GM21619 (cell line): ENCODE results near the gene CHST7.

Experiments
- ATAC-seq: cut with Tn5 transposase; IDR thresholded peaks from one replicate; pipeline ENCODE4 v1.9.1; 2021; ENCODE audit not compliant: unreplicated experiment

Gene CHST7

DNA sequence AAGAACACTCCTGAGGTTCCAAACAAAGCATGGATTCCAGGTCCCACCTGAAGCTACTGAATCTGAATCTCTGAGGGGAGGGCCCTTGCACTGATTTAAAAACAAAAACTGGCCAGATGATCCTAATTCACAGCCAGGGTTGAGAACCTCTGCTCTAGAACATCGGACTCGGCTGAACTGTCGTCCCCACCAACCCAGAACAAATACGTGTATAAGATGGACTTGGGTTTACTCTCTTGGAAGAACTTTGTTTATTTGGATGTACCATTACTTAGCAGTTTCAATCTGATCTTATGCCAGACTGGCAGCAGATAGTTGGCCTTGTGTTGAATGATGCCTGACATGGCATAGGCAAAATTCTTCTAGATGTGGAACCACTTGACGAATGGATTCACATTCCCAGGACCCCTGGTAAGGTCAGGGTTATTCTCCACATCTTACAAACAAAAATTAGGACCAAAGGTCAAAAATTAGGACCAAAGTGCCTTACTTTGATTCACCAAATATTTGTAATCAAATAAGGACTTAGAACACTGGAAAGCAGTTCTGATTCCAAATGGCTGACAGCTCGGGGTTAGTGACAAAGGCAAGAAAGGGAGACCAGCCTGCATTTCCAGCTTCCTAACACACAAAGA is 29.0 kb downstream of the CHST7 start:
- ATAC-seq: no peak

DNA sequence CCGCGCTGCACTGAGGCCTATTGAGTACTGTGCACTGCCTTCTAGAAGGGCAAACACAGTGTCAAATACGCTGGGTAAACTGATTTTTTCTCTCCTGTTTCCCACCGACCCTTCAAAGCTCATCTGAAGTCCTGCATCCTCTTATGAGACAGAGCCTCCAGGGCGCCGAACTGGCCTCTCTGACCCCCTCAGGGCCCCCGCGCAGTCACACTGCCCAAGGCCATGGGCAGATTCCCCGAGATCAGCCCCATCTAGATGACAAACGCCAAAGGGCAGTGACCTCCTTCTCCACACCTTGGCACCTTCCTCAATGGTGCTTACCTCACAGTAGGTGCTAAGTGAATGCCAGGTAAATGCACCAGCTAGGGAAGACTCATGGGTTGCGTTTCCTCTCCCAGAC is 34.4 kb downstream of the CHST7 start:
- no peak for ATAC-seq

DNA sequence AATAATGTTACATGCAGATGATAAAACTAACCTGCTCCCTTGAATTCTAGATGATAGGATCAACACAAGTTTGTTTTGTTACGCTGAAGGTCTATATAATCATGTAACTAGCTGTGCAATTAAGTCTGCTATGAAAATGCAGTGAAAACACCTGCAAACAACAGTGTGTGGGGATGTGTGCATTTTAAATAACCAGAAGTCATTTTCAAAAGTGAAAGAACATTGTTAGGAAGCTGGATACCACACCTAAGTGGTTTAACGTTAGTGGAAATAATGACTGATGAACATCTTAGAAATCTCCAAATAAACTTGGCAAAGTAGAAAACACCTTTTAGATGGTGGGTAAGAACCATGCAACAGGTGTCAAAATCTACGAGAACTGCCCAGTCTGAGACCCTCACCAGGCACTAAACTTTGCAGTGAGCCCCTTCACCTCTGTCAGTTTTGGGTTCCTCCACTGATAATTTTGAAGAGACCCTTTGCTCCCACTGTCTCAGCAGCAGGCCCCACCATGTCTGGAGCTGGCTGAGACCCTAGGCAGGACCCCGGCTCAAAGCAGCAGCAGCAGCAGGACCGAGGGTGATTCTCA is 36.6 kb downstream of the CHST7 start:
- ATAC-seq: no peak

DNA sequence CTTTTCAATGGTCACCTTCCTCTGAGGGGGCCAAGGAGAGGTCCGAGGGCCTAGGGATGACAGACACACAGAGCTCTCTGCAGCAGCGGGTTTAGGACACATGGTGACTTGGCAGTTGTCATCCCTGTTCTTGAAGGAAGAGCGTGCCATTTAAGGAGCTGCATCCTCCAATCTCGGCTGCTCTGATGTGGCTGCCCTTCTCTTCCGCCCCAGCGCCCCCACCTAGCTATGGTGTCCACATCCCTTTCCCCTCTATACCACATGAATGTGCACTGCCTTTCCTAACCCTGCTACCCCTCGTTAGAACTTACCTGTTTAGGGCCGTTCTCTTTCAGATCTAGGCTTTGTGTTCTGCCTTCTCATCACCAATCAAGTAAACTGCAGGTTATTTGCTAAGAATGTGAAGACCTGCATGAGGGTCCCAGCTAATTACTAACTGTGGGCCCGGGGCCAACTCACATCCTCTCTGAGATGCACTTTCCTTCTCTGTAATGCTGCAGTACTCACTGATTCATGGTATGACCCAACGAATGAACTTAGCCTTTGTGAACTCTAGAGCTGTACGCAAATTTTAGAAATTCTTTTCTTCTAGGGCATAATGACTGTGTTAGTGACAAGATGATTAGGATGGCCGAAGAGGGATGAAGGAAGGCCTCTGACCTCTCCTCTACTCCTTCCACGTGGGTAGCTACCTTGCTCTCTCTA is 38.2 kb downstream of the CHST7 start:
- ATAC-seq: no peak

DNA sequence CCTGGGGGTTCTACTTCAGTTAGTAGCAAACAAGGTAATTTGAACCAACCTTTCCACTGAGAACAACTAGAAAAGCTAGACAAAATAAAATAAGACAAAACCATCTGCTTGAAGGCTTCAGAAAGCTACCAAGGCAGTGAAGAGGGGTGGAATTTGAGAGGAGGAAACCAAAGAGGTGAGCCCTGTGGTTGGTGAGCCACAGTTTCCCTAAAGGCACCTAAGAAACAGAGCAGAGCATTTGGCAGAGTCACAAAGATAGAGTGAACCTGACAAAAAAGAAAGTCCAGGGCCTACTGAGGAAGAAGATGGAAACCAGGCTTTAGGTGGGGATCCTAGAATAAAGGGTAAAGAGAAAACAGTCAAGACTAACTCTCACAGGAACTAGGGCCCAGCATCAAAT is 44.3 kb downstream of the CHST7 start:
- ATAC-seq: no peak

DNA sequence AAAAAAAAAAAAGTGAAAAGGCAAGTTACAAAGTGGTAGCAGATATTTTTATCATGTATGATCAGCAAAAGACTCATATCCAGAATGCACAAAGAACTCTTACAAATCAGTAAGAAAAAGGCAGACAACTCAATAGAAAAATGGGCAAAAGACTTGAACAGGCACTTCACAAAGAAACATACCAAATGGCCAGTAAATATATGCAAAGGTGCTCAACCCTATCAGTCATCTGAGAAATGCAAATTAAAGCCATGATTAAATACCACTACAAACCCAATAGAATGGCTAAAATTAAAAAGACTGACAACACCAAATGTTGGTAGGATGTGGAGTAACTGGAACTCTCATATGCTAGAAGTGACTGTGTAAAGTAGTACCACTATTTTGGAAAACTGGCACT is 45.4 kb downstream of the CHST7 start:
- no peak for ATAC-seq

DNA sequence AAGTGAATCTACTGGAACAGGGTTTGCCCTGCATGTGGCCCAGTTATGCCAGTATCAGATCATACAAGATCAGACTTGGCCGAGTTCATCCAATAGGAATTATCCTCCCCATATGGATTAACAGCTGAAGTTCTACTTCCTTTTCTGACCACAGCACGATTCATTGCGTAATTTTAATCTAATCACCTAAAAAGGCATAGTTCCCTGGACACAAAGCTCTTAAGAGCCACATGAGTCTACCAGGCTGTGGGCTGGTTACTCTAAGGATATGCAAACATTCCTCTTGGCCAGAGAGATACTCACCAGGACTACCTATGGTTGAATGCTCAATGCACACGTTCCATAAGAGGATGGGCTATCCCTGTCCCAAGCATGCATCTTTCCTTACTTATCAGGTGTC is 46.9 kb downstream of the CHST7 start:
- no peak for ATAC-seq

DNA sequence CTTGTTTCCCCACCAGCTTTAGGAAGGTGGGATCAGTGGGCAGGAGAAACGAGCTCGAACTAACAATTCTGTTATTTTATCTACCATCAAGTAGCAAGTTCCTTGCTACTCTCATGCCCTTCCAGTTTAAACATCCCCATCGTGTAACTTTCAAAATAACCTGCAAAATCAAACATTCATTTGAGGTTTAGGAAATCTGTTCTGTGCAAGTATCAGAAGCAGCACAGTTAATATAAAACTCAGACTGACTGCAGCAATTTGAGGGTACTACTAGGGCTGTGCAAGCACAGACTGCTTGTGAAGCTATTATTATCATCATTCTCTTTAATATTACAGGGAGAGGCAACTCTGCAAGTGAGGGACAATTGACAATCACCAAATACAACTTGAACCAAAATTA is 48.0 kb downstream of the CHST7 start:
- no peak for ATAC-seq

DNA sequence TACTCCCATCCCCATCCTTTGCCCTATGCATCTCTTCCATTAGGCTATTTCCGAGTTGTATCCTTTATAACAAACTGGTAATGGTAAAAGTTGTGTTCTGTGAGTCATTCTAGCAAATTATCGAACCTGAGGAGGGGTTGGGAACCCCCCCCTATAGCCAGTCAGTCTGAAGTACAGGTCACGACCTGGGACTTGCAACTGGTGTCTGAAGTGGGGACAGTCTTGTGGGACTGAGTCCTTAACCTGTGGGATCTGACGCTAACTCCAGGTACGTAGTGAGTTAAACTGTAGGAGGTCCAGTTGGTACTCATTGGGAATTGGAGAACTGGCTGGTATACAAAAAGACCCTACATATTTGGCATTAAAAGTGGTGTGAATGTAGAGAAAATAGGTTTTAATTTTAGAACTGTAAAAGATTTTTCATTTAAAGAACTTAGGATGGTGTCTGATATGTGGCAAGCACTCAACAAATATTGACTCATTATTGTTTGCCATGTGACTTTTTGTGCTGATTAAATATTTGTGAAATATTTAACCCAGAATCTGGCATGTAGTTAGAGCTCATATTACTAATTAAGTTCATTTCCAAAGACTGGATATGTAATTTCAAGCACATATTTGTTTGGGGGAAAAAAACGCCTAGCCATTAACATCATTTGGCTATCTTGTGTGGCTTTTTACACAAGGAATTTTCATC is 50.7 kb downstream of the CHST7 start:
- no peak for ATAC-seq

DNA sequence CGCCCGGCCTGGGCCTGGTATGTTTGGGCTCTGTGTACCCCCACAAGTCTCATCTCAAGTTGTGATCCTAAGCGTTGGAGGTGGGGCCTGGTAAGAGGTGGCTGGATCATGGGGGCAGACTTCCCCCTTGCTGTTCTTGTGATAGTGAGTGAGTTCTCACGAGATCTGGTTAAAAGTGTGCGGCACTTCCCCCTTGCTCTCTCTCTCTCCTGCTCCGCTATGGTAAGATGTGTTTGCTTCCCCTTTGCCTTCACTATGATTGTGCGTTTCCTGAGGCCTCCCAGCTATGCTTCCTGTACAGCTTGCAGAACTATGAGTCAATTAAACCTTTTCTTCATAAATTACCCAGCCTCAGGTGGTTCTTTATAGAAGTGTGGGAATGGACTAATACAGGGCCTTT is 53.0 kb downstream of the CHST7 start:
- ATAC-seq: no peak

DNA sequence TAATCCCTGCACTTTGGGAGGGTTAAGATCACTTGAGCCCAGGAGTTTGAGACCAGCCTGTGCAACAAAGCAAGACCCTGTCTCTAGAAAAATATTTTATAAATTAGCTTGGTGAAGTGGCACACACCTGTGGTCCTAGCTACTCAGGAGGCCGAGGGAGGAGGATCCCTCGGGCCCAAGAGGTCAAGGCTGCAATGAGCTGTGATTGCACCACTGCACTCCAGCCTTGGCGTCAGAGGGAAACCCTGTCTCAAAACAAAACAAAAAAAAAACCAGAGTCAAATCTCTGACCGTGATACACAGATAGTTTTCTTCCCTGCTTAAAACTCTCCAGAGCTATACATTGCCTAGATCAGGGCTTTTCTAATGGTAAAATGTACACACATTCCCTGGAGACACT is 53.5 kb downstream of the CHST7 start:
- ATAC-seq: no peak

DNA sequence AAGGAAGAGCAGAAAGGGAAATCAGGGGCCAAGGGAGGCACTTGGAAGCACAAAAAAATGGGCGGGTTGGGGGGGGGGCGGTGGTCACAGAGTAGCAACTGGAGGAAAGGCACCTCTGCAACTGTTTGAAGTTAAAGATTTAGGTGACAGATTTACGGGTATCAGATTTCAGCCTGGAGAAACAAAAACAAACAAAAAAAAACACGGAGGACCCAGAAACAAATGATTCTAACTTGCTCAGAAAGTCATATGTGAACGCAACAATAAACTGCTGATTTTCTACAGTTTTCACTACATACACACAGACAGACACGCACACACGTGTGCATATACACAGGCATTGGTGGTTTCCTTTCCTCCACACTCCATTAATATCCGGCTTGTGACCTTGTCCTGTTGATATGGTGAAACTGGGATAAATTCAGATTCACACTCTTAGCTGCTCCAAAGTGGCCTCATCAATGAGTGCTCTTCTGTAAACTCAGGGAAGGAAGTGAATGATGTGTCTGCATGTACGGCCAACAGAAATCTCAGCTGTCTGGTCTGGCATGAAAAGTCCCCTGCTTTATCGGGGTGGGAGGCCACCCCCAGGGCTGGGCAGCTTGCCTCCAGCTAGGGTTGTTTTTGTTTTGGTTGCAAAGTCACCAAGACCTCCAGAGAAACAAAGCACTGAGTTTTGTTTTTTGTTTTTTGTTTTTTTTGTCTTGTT is 54.3 kb downstream of the CHST7 start:
- ATAC-seq: peak; percentile 3

DNA sequence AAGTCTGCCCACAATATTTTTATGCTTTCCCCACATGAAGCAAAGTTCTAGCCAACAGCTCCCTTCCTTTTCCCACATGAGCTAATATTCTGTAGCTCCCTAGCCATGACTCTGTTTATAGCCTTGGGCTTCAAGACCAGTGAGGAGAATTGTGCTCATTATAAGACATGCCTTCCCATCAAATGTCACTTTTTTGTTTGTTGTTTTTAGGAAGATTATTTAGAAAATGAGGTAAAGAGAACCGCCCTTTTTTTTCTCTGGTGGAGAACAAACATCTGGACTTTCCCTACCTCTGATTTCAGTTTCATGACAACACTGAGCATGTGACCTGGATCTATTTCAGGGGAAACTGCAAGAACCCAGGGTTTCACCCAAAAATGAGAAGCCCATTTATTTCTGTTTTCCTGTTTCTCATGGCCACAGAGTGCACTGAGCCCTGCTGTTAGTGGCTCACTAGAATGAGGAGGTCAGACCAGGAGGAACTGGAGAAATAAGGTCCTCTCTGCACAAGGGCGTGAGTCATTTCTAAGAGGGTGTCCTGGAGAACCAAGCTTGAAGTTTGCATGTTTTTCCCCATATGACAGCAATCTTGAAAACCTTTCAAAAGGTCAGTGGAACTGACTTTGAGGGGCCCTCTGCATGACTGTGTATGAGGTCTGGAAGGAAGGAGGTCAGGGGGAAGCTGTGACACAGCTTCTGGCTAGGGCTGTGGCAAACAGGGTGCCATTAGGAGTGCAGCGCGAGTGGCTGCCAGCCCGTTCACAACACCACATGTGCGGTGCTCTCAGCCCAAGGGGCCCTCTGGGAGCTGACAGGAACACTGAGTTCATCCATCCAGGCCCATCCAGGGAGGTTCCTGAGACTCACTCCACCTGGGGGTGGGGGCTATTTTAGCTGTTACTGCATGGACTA is 55.2 kb downstream of the CHST7 start:
- peak; percentile 92 for ATAC-seq

DNA sequence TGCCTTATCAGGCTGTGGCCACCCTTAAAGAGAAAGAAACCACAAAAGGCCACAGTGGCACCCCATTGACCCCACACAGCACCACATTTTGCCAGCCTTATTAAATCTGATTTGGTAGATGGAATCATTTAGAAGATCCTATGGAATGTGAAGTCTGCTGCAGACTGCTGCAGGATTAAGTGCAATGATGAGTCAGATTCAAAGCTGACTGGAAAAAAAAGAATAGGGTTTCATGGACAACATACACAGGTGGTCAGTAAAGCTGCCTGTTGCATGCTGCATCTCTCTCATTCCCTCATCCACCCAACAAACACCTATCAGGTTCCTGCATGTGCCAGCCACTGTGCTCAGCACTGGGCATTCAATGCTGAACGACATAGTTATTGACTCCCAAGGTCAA is 56.6 kb downstream of the CHST7 start:
- no peak for ATAC-seq

DNA sequence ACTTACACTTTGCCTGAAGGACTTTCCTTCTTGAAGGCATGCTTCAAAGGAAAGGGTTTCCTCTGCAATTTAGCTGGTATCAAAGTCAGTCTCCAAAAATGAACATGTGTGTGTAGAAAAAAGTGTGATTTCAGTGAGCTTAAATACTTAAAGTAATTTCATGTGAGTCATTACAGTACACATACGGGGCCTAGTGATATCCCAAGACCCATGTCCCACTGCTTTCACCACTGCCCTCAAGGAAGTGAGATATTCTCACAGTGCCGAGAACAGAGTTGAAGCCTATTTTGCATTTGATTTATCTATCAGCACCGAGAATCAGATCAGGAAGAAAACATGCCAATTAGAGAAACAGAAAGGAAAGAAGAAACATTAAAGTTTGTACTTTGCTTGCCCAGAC is 61.0 kb downstream of the CHST7 start:
- ATAC-seq: peak; percentile 39

DNA sequence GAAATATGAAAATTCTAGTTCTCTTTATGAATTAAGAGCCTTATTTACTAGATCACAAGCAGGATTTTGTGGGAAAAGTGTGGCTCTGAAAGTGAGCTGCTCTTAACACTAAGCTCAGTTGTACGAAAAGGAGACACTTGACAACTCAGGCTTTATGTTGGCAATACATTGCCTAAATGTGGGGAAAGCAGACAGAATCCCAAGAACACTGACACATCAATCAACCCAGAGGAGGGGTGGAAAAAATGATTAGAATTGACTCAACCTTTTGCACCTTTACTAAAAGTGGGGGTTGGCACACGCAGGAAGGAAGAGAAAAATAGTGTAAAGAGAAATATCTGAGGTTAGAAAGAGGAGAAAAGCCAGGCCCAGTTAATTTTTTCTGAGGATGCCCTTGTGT is 61.6 kb downstream of the CHST7 start:
- ATAC-seq: no peak

DNA sequence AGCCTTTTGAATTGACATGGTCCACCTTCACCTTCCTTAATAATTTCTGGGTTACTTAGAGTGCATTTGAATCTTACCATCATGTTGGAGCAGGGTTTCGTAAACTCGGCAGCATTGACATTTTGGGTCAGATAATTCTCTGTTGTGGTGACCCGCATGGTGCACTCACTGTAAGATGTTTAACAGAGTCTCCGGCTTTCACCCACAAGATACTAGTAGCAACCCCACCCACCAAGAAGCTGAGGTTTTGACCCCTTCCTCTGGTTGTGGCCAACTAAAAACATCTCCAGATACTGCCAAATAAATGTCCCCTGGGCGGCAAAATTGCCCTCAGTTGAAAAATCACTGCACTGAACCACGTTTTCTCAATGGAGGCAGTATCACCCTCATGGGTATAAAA is 62.7 kb downstream of the CHST7 start:
- no peak for ATAC-seq

DNA sequence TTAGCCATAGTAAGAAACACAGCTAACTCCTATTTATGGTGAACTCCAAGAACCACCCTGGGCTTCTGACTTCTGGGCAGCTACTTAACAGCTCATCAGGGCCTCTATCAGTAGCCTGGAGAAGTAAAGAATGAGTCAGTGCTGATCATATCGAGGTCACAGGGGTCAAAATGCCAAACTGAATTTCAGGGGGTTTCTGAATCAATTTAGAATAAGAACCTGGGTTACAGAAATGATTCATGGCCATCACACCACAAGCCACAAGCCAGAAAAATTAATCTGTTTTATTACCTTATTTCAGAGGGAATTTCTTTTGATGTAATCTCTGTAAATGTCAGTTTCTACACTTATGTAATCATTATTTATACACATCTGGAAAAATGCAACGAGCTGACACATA is 64.4 kb downstream of the CHST7 start:
- peak; percentile 60 for ATAC-seq

DNA sequence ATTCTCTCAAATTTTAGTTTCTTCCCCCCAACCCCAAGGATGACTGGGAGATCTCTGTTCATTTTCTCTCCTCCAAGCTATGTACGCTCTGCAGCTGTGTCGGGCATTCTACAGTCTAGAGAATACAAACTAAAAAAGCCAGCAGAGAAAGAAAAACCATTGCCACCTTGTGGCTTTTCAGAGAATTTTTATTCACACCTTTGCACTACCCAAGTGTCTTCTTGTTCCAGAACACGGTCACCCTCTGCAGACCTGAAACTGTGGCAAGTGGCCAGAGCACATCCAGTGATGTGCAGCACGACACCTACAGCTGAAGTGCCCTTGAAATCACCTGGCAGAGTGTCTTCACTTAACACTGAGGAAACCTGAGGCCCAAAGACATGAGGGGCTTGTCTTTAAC is 68.6 kb downstream of the CHST7 start:
- no peak for ATAC-seq

DNA sequence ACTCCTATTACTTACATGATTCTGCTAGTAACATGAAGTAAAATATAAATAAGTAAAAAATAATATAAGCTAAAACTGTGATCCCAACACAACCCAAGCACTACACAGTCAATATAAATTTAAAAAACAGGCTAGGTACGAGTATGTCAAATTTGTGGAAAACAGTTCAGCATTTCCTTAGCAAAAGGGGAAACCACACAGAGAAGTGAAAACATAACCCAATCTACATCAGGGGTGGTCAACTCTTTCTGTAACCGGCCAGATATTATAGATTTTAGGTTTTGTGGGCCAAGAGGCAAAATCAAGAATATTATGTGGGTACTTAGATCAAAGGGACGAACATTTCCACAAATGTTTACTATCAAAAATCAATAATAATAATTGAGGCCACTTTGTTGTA is 70.1 kb downstream of the CHST7 start:
- ATAC-seq: no peak
